ENCODE measurements around the gene GPR173.

GRCh38 chrX:53078943-53079342 is 30.4 kb downstream of the GPR173 start:
- TF ChIP-seq, protein P1, sequence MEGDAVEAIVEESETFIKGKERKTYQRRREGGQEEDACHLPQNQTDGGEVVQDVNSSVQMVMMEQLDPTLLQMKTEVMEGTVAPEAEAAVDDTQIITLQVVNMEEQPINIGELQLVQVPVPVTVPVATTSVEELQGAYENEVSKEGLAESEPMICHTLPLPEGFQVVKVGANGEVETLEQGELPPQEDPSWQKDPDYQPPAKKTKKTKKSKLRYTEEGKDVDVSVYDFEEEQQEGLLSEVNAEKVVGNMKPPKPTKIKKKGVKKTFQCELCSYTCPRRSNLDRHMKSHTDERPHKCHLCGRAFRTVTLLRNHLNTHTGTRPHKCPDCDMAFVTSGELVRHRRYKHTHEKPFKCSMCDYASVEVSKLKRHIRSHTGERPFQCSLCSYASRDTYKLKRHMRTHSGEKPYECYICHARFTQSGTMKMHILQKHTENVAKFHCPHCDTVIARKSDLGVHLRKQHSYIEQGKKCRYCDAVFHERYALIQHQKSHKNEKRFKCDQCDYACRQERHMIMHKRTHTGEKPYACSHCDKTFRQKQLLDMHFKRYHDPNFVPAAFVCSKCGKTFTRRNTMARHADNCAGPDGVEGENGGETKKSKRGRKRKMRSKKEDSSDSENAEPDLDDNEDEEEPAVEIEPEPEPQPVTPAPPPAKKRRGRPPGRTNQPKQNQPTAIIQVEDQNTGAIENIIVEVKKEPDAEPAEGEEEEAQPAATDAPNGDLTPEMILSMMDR (IDR thresholded peaks at IDR 0.05): no peak
- no peak for TF ChIP-seq POLR2A (IDR thresholded peaks at IDR 0.05)
